GM19023 (cell line): Measurements from ENCODE around the gene ARHGDIG.

Source experiments
- ATAC-seq: cut with Tn5 transposase; IDR thresholded peaks from one replicate; pipeline ENCODE4 v1.9.1; 2021; ENCODE audit warnings: mild to moderate bottlenecking, moderate library complexity; ENCODE audit not compliant: unreplicated experiment

The ARHGDIG gene

DNA sequence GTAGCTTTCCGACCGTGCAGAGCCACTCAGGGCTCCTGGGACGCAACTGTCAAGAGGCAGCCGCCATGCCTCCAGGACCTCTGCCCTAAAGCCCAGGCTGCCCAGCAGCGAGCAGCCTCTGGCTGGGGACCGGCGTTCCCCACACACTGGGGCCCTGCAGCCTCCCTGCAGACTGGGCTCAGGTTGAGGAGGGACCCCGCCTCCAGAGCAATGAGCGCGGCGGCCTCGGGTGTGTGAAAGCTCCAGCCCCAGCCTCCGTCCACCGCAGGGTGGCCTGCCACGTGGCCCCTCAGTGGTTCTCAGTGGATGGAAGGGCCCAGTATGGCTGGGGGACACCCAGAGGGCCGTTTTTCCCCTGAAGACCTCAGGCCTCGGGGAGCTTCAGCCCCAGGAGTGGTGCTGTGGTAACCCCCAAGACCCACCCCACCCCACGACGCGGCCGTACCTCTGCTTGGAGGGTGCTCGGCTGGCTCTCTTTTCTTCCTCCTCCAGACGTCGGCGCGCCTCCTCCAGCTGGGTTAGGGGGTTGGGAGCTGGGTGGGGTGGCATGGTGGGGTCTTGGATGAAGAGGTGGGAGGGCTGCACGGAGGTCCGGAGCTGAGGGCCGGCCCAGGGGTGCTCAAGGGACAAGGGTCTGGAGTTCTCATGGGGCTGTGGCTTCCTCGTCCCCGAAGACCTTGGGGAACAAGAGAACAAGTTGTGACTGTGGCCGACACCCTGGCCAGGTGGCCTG, 12.8 kb downstream of the ARHGDIG start:
- no peak for ATAC-seq

- ATAC-seq = no peak
Observed at GRCh38 chr16:296276-296675, 15.9 kb downstream of the ARHGDIG start.

DNA sequence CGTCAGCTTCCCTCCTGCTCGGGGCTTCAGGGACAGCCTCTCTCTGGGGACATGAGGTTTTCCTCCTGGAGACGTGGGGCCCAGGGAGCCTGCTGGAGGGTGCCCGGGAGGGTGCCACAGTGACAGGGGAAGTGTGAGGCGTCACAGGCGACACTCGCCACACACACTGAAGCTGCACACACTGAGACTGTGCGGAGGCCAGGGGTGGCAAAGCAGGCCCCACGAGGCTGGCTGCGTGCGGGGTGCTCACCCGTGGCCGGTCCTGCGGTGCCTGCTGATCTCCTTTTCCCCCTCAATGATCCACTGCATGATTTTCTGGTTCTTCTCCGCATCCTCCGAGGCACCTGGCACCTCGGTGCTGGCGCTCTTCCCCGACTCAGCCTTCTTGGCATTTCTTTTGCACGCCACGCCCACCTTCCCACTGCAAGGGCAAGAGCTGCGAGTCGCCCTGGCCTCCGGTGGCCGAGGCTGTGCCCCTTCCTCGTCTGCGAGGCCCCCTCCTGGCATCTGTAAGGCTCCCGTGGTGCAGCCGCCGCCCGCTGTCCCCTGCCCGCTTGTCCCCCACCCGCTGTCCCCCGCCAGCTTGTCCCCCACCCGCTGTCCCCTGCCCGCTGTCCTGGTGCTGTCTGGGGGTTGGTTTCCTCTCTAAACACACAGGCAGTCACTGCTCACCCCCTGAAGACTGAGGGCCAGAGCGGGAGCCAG, 16.6 kb downstream of the ARHGDIG start:
- ATAC-seq = no peak

GRCh38 chr16:297832-298231, 17.4 kb downstream of the ARHGDIG start:
- no peak for ATAC-seq

- ATAC-seq = no peak
Observed at GRCh38 chr16:301235-301634, 20.8 kb downstream of the ARHGDIG start.

DNA sequence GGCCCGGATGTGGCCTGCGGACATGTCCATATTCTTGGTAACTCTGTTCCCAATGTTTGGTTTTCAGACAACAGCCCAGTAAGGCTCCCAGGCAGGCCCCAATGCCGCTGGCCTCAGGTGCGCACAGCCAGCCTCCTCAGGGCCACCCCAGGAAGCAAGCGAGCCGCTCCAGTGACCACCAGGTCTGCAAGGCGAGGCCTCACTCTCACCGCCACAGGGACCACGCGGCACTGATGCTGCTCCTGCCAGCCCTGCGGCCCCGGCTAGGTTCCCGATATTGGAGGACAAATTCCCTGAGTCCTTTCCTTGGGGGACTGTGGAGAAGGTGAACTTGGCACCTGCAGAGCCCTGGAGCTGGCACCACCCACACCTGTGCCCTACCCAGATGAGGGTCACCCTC, 21.6 kb downstream of the ARHGDIG start:
- no peak for ATAC-seq

GRCh38 chr16:303760-304505, 23.5 kb downstream of the ARHGDIG start:
- ATAC-seq = no peak

GRCh38 chr16:305916-306626, 25.7 kb downstream of the ARHGDIG start:
- no peak for ATAC-seq

GRCh38 chr16:306911-307370, 26.6 kb downstream of the ARHGDIG start:
- no peak for ATAC-seq

DNA sequence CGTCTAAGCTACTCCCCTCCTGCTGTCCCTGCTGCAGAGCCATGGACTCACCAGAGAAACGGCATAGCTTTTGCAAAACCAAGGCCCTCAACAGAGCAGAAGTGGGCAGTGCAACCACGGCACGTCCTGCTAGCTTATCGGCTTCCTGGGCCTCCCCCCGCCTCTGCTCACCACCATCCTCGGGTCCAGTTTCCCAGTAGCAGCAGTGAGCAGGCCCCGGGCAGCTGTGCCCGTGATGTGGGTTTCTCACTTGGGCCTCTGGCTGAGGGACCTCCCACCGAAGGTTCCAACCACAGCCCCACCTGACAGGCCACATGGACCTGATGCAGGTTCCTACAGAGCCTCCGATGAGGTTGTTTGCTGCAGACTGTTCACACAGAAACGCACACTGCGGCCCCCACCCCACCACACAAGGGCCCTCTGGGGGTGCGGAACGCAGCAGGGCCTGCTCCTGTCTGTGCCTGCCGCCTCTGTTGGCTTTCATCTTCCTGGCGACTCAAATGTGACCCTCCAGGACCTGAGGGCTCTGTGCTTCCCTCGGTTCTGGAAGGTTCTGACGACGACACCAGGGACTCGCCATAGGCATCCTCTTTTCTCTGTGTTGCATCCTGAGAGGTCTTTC, 27.4 kb downstream of the ARHGDIG start:
- ATAC-seq = no peak

DNA sequence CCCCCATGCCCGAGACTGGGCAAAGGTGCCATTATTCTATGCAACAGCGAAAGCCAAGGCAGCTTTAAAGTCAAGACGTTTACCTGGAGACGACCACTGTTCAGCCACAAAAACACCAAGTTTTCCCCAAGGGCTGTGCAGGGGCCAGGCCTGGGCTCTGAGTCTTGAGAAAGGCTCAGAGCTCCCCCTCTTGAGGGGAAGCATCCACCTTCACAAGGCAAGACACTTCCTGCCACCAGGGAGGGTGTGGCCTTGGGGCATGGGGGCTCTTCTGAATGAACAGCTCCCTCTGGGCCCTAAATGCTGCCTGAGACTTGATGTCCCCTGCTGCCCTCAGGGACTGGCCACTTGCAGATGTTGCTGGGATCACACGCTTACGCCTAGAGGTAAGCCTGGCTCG, 29.1 kb downstream of the ARHGDIG start:
- ATAC-seq = no peak

GRCh38 chr16:311725-312124, 31.3 kb downstream of the ARHGDIG start:
- no peak for ATAC-seq

DNA sequence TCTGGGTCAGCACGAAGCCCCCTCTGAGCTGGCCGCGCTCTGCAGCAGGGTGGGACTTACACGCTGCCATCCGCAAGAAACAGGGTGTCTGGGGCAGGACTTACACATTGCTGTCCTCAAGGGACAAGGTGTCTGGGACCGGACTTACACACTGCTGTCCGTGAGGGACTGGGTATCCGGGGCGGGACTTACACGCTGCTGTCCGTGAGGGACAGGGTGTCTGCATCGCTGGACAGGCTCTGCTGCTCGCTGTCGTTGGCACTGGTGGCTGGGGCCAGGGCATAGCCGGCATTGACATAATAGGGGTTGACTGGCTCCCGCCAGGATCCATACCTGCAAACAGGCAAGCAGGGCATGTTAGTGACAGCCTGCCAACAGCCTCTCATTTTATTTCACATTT, 34.0 kb downstream of the ARHGDIG start:
- ATAC-seq = no peak

DNA sequence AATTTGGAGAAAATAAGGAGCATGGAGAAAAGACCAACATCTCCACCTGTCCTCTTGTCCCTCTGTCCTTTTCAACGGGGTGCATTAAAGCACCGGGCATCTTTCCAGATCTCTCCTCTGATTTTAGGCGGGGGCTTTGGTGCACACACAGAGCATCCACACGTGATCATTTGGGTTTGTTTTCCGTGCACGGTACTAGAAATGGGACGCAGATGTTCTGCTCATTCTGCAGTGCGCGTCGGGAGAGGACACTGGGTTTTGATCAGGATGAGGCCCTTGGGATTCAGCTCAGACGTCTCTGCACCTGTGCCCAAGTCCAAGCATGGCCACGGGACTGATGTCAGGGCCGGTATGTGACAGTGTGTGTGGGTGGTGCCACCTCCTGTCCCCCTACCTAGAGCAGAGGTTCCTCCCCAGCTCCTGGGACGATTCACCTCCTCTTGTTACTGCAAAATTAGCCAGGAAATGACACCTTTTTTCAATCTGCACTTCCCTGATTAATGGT, 34.5 kb downstream of the ARHGDIG start:
- ATAC-seq = no peak

GRCh38 chr16:316741-317464, 36.5 kb downstream of the ARHGDIG start:
- ATAC-seq = no peak

DNA sequence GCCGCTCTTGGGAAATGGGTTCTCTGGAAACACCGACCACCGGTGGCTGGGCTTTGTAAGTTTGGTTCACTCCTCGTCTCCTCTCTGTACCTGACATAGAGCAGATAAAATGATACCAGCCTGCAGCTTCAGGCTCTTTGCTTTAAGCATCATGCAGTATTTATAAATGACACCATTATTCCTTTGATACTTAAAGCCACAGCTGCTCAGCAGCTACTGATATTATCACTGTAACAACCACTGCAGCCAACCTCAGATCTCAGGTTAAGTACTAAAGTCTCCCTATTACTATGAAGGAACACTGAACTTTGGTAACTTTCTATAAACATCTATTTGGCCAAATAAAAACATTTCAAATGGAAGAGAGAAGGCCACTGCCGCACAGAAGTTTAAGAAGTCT, 37.2 kb downstream of the ARHGDIG start:
- no peak for ATAC-seq

DNA sequence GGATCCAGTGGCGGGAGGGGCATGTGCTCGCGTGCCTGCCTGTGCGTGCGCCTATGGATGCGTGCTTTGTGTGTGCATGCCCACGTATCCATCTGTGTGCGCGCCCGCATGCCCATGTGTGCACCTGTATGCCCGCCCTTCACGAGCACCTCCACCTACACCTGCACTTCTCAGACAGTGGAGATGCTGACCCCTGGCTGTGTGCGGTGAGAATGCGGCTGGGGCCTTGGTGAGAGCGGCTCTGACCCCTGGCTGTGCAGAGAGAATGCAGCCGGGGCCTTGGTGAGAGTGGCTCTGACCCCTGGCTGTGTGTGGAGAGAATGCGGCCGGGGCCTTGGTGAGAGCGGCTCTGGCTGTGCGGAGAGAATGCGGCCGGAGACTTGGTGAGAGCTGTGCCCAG, 38.2 kb downstream of the ARHGDIG start:
- no peak for ATAC-seq

DNA sequence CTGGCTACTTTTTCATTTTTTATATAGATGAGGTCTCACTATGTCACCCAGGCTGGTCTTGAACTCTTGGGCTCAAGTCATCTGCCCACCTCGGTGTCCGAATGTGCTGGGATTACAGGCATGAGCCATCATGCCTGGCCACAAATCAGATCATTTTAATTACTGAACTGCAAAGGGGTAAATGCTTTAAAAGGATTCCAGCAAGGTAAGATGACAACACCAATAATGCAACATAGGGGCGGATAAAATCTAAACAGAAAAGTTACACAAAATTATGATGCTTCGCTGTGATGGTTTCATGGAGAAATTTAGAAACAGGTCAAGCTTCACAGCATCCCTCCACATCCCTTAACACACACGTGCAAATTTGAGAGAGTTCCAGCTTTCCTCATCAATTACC, 39.8 kb downstream of the ARHGDIG start:
- no peak for ATAC-seq

DNA sequence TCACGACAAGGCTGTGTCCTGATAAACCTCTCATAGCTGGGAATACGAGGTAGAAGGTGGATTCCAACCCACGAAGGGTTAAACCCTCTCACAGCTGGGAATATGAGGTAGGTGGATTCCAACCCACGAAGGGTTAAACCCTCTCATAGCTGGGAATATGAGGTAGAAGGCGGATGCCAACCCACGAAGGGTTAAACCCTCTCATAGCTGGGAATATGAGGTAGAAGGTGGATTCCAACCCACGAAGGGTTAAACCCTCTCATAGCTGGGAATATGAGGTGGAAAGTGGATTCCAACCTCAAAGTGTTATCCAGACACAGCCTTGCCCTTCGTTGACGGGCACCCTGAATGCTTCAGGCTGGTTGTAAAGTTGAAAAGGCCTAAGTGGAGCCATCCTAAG, 41.1 kb downstream of the ARHGDIG start:
- ATAC-seq = no peak
